Inferior parietal cortex (tissue), 1 donor: ENCODE data around the gene CYBRD1.

Experiments
- DNase-seq: peaks from one replicate; pipeline ENCODE4 v3.0.0-alpha.2; 2016; ENCODE audit errors: extremely low spot score

The CYBRD1 gene

DNA sequence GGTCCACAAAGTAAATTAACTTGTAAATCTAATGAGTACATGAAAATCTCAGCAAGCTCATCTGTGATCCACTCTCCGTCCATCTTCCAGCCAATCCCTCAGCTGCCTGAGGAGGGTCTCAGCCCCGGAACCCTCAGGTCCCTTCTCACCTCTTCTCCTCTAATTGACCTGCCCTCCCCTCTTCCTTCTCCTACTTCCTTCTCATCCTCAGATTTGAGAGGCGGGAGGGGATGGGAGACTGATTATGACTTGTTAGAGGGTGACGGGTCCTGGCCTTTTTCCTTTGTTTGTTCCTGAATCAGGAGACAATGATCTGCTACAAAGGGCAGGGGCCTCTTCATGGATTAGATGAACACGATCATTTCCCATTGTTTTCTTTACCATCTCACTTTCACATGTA, 80.1 kb downstream of the CYBRD1 start:
- DNase-seq, result no peak
